D721Med (cell line): ENCODE measurements around the gene CENPO.

ENCODE experiments used
- DNase-seq: peaks from one replicate; pipeline ENCODE4 v3.0.0; 2011; ENCODE audit warnings: low spot score; ENCODE audit not compliant: insufficient read length
- FAIRE-seq: peaks from 2 replicates; lab custom pipeline; 2011; peaks lifted over from hg19 to GRCh38; lab: Jason Lieb, UNC
- CTCF ChIP-seq: IDR thresholded peaks from 2 replicates; pipeline ENCODE4 v1.5.1; 2012; ENCODE audit warnings: mild to moderate bottlenecking, control low read depth; ENCODE audit not compliant: insufficient read depth; ENCODE audit errors: missing control alignments

Gene CENPO

DNA sequence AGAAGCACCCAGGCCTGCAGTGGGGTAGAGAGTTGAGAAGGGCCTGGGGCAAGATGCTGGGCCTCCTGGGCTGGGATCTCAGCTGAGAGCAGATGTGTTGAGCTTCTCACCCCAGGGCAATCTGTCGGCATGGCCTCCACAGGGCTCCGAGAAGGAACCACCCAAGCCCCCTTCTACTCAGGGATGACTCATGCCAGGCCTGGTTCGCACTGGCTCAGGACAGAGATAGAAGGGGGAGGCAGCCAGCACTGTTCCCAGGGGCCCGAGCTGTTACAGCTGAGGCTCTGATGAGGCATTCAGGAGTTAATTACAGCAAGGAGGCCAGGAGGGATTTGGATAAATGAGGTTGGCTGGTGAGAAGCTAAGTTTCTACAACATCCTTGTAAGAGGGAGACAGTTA, 62.5 kb downstream of the CENPO start:
- no peak for FAIRE-seq
- no peak for DNase-seq
- TF ChIP-seq CTCF, result no peak

GRCh38 chr2:24856791-24857211, 63.6 kb downstream of the CENPO start:
- DNase-seq (no peak), FAIRE-seq (no peak)
- TF ChIP-seq CTCF, result no peak

DNA sequence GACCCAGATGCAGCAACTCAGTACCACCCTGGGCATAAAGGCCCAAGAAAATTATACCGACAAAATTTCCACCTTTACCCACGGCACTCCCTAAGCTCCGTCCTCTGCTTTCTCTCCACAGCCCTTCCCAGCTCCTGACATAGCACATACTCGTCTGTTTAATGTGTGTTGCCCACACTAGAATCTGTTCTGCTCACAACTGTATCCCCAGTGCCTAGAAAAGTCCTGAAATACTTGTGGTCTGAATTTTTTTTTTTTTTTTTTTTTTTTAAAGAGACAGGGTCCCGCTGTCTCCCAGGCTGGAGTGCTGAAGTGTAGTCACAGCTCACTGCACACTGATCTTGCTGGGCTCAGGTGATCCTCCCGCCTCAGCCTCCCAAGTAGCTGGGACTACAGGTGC, 64.5 kb downstream of the CENPO start:
- no peak for TF ChIP-seq CTCF
- FAIRE-seq (no peak), DNase-seq (no peak)

GRCh38 chr2:24858996-24859395, 65.8 kb downstream of the CENPO start:
- FAIRE-seq (no peak), DNase-seq (no peak)
- no peak for TF ChIP-seq CTCF

- no peak for FAIRE-seq
- TF ChIP-seq CTCF, result no peak
Observed at GRCh38 chr2:24859968-24860600, 66.9 kb downstream of the CENPO start.

GRCh38 chr2:24860631-24861030, 67.4 kb downstream of the CENPO start:
- TF ChIP-seq CTCF, result no peak
- no peak for DNase-seq
- FAIRE-seq, result no peak

More at GRCh38 chr2:24859968-24860600, 66.9 kb downstream of the CENPO start:
- DNase-seq, result no peak

DNA sequence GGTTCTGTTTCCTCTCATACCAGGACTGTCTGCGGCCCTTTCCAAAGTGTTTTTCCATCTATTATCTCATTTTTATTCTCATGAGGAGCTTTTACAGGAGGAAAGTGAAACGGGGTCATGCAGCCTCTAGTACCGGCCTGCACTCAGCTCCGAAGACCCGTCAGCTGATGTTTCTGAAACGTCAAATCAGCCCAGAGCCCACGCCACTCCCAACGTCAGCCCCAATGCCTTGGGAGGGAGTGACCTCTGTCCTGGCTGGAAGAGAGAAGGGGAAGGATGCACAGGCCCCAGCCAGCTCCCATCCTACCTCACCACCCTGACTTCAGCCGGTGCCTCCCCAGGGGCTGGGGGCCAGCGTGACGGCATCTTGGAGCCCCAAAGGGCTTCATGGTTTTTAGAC, 68.3 kb downstream of the CENPO start:
- no peak for DNase-seq
- FAIRE-seq, result no peak

More for the DNA sequence above, 68.3 kb downstream of the CENPO start:
- no peak for TF ChIP-seq CTCF
